GM18507 (cell line): ENCODE results near the gene SNX9.
"Not testable (repeated sequence)": the region's sequence is repeated elsewhere in the genome, so short reads cannot be mapped to it uniquely, and the experiment has no call there.

ENCODE experiments used
- DNase-seq: peaks from one replicate; pipeline ENCODE4 v3.0.0; 2011; ENCODE audit warnings: low read depth; ENCODE audit not compliant: insufficient read length; ENCODE audit errors: extremely low spot score
- FAIRE-seq: peaks from 2 replicates; lab custom pipeline; 2011; peaks lifted over from hg19 to GRCh38; lab: Jason Lieb, UNC

The SNX9 gene

DNA sequence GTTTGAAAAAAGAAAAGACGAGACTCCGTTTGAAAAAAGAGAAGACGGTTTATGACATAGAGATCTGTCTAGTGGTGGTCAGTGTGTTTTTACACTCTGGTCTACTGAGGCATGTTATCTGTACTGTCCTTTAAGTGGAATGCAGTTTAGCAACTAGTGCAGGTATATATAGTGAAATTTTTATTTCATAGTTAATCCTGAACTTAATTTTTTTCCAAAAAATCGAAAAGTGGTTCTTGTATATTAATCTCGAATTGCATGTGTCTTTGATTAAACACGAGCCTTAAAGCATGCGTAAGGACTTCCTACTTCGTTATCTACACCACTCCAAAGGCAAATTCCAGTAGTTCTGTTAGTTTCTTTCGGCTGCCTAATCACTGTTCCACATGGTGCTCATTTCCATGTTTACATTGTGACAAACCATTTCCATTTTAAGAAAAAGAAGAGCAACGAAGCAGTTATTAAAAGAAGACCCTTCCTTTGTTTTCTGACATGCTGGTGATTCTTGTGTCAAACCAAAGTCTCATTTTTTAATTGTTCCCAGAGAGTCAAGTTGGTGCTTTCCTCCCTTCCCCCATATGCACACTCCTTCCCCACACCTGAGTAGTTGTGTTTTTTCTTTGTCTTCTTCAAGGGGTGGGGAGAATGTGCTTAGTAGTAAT lies 2.3 kb downstream of the SNX9 start:
- FAIRE-seq: peak; percentile 21
- DNase-seq: no peak

DNA sequence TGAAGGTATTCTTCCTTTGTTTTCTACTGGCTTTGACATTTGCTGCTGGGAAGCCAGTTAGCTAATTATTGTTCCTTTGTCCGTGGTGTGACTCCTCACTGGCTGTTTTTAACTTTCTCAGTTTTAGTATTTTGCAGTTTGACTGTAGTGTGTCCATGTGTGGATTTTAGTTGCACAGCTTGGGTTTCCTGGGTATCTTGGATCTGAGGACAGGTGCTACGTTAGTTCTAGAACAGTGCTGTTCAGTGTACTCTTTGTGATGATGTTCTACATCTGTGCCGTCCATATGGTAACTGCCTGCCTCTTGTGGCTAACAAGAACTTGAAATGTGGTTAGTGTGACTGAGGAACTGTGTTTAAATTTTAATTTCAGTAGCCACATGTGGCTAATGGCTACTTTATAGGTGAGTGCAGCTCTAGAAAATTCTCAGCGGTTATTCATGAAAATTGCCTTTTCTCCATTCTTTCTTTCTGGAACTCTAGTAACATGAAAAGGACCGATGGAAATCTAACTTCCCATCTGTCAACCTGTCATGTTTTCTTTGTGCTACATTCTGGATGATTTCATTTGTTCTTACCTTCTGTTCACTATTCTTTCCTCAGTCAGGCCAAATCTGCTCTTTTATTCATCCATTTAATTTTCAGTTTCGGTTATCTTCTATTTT lies 7.4 kb downstream of the SNX9 start:
- DNase-seq (no peak), FAIRE-seq (peak; percentile 97)

DNA sequence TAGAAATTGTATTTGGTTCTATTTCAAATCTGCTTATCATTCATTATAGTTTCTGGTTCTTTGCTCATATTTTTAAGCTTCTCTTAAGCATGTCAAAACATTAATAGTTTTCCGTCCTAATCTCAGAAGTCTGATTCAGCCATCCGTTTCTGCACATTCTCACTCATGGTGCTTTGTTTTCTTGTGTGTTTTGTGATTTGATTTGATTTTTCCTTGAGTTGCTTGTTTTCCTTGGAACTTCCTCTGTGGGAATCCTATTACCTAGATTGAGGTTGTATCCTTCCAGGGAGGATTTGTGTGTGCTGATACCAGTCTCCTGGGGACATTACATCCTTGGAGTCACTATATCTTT lies 7.9 kb downstream of the SNX9 start:
- FAIRE-seq (no peak), DNase-seq (no peak)

DNA sequence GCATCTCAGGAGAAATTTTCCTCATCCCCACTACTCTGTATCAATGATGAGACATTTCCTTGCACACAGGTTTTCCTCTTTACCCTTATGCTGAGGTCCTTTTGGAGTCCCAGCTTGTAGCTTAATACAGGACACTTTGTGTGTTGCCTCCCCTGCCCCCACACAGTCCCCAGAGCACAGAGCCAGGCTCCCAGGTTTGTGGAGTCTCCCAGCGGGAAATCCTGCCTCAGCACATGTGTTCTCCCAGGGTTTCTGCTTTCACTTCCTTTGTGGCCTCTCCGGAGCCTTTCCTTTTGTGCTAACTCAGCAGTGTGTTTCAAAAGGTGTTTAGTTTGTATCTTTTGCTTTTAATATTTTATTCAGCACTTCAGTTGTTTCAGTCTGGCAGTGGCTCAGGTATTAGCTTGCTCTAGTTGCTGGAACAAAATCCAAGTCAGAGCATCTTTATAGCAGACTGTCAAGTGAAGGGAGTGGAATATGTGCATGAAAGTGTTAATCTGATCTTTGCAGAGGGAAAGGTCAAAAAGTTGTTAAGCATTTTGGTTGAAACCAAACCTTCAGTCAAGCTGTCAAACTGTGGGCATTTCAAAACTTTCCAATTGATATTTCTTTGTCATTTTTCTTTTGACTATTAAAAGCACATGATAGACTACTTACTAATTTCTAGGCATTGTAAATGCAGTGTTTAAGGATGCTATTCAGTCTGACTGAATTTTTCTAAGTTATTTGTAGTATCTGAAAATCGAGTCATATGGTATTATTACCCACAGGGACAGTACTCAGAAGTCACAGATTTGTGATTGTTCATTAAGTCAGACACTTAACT lies 8.6 kb downstream of the SNX9 start:
- peak; percentile 62 for FAIRE-seq

DNA sequence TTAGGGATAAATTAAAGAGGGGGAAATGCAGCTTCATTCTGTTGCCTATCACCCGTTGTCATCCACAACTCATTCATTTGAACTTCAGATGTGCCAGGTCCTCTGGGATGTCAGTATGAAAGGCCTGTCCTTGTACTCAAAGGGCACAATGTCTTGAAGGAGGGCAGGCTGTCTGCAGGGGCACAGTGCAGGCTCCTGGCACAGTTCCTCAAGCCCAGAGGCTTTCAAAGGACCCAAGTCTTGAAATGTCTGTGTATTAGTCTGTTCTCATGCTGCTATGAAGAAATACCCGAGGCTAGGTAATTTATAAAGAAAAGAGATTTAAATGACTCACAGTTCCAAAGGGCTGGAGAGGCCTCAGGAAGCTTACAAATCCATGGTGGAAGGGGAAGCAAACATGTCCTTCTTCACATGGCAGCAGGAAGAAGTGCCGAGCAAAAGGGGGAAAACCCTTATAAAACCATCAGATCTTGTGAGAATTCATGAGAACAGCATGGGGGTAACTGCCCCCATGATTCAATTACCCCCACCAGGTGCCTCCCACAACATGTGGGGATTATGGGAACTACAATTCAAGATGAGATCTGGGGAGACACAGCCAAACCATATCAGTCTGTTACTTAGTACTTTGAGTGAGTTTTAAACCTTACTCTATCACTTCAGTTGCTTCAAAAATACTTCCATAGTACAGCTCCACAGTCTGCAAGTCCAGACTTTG lies 9.4 kb downstream of the SNX9 start:
- FAIRE-seq (no peak), DNase-seq (no peak)

More for the DNA sequence above, 8.6 kb downstream of the SNX9 start:
- no peak for DNase-seq

DNA sequence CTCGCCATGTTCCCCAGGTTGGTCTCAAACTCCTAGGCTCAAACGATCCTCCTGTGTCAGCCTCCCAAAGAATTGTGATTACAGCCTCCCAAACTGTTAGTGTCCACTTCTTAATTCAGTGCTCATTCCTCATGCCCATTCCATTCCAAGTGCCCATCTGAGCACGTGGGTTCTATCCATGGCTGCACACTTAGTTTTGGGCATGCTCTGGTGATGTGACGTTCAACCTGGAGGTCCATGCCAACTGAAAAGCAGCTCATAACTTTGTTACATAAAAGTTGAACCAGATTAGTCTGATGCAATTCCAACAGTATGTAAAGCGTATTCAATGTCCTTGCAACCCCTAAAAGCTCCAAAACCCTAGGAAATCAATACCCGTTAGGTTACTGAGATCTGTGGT lies 11.5 kb downstream of the SNX9 start:
- no peak for DNase-seq
- FAIRE-seq: no peak

DNA sequence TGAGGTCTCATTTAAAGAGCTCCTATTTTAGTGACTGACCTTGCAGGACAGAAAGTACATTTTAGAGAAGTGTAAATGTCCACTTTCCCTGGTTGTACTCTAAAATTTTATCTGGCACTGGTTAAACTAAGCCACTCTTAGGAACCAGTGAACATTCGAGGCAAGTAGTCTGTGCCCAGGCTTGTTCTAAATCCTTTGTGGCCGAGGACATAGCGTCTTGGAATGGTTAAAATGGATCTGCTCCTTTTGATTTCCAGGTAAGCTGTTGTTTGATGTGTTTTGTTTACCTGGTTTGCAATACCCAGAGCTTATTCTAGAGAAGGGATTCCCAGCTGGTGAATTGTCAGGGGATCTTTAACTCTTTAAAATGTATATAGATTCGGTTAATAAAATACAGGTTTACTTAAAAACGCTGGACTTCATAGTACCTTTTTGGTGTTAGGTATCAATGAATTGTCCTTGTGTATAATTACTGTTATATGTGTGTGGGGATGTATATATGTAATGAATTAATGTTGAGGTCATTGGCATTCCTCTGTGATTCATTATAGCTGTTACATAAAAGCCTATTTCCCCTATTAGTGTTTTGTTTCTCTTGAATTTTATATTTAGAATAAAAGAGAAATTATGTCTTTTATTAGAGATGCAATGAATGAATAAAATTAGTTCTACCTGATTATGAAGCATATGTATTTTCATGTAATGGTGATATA lies 15.8 kb downstream of the SNX9 start:
- DNase-seq: no peak
- FAIRE-seq: no peak

DNA sequence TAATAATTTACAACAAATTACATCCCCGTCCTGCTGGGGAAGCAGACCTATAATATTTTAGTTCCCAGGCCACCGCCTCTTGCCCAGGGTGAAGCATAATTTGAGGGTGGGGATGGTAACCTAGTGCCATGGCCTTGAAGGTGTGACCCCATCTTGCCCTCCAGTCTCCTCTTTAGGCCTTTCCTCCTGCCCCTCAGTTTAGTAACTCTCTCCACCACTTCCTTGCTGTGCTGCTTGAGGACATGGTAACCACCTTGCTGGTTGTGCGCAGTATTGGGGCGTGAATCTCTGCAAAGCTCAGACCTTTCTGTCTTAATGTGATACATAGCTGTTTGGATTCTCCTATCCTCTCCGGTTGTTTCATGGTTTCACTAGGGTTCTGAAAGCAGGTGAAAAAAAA lies 16.6 kb downstream of the SNX9 start:
- DNase-seq (no peak), FAIRE-seq (no peak)

DNA sequence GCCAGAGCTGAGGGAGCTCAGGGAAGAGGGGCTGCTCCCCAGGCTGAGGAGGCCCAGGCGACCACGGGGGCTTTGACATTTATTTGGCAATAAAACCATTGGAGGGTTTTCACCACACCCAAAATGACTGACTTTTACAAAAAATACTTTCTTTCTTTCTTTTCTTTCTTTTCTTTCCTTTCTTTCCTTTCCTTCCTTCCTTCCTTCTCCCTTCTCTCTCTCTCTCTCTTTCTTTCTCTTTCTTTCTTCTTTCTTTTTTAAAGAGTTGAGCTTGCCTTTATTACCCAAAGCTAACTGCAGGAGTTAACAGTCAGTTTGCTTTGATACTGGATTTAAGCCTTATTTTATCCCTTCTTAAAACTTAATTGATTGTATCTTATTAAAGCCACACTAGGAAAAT lies 17.2 kb downstream of the SNX9 start:
- FAIRE-seq: no peak
- DNase-seq: no peak

DNA sequence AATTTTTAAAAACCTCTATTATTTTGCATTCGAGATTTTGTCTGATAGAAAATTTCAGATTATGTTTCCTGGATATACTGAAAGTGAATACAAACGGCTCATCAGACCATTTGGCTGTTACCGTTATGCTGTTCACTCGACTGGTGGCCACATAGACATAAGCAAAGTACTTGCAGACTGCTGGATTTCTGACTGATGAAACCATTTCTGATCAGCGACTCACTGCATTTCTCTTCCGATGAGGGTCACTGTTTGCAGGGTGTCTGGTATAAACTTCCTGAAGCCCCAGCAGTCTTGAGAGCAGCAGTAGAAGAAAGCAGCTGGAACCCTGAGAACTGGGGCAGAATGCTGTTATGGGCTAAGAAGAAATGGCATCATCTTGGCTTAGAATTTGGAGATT lies 17.7 kb downstream of the SNX9 start:
- FAIRE-seq: peak; percentile 53
- DNase-seq: no peak

DNA sequence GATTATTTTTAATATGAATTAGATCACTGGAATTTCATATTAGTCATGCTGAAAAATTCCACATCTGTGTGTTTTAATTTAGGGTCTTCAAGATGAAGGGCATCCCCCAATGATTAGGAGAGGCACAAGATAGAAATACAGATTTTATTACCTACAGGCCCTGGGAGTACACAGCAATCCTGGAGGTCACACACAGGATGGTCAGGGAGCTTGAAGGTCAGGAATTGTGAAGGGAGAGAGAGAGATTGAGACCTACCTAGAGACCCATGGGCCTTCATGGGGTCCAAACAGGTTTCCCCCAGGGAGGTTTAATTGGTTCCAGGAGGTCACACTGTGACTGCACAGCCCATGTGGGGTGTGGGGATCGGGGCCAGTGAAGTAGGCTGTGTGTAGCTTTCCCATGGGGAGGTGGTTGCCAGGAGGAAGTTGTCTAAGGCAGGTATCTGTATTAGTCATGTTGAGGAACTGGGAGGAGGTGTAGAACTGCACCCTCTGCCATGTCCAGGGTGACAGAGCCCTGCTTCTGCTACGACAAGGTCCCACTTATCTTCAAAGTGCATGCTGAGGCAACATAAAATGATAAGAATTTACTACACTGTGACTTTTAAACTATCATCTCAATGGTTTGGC lies 18.3 kb downstream of the SNX9 start:
- FAIRE-seq: peak; percentile 96
- DNase-seq: peak; percentile 33

DNA sequence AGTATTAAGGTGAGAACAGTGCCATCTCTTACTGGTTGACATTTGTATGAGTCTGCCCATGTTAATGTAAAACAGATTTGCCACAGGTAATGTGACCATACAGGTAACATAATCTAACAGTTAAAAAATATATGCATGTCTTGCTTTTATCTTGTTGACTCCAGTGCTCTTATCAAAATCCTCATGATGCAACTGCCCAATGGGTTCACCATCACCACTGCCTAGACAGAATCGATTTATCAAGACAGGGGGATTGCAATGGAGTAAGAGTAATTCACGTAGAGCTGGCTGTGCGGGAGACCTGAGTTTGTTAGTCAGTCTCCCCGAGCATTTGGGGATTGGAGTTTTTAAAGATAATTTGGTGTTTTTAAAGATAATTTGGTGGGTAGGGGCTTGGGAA lies 19.2 kb downstream of the SNX9 start:
- DNase-seq (no peak), FAIRE-seq (no peak)

DNA sequence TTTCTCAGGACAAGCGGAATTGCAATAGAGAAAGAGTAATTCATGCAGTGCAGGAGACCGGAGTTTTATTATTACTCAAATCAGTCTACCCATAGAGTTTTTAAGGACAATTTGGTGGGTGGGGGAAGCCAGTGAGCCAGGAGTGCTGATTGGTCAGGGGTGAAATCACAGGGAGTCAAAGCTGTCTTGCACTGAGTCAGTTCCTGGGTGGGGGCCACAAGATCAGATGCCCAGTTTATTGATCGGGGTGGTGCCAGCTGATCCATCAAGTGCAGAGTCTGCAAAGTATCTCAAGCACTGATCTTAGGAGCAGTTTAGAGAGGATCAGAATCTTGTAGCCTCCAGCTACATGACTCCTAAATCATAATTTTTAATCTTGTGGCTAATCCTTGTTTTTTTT lies 21.1 kb downstream of the SNX9 start:
- DNase-seq, FAIRE-seq: not testable (repeated sequence)

DNA sequence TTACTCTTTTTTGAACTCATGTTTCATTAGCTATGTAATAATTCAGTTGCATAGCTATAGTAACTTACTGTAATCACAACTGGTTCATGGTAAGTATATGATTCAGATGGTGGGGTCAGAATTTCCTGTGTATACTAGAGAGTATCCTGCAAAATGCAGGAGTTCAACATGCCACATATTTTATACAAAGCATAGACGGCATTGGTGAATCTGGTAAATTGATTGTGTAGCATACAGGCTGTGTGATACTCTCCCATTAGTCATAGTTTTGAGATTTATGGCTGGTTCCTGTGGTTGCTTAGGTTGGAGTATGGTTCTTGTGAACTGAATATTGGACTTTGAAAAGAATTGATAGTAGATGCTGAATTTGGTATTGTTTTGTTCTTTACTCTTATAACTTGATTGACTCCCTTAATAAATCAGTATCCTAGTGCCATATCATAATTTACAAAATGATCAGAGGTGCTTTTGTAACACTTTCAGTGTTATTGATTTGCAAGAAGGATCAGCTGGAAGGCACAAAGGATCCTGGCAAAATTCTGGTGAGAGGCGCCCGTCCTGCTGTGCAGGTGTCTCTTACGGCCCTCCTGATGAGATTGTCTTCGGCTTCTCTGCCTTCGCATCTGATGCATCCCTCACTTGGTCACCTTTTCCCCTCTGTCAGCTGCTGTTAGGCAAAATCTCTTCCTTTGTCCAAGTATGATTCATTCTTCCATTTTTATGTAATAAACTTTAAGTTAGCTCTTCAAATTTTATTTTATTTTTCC lies 22.6 kb downstream of the SNX9 start:
- FAIRE-seq (no peak), DNase-seq (no peak)

DNA sequence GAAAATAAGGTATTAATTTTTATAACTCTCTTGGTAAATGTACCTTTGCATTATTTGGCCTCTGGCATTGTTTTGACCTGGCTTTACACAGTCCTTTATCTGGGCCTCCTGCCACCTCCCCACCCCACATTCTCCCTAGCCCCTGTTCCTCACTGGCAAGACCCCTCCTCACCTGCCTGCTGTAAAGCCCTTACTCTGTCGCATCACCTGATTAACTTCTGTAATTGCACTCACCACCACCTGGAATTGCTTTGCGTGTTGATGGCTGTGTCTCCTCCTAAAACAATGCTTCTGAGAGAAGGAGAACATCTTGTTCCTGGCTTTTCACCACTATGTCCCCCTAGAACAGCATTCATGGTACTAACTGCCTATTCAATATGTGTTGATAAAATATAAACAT lies 24.8 kb downstream of the SNX9 start:
- FAIRE-seq: no peak
- no peak for DNase-seq

DNA sequence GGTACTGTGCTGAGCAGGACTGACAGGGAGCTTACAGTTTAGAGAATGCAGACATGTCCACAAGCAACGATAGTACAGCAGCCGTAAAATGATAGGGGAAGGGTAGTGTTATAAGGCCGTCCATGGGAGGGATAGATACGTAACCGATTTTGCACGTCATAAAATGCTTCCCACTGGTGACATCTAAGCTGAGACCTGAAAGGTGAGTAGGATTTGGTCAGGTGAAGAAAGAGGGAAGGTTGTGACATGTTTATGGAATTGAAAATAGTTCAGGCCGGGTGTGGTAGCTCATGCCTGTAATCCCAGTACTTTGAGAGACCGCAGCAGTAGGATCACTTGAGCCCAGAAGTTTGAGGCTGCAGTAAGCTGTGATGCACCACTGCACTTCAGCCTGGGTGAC lies 25.6 kb downstream of the SNX9 start:
- no peak for DNase-seq
- FAIRE-seq: no peak

DNA sequence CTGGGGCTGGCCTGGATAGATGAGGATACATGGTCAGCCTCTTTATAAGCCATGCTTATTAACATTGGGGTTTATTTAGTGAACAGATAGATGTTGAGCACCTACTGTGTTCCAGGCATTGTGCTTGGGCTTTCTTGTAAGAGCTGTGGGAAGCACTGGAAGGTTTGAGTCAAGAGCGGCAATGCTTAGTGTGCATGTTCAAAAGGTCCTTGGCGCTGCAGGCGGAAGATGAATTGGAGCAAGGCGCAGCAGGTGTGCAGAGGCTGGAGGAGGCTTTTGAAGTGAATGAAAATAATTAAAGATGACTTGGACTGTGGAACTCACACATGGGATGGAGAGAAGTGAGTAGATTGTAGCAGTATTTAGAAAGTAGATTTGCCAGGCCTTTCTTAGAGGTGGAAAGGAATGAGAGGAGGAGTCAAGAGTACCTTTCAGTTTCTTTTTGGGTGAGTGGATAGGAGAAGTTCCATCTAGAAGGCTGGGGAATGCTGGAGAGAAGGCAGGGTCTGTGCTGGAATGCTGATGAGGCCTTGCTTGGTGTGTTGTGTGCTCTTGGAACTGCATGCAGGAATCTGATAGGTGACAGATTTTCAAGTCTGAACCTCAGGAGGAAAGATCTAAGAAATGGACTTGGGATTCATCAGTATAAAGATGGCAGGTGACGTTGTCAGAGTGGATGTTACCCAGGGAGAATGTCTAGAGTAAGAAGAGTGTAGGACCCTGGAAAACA lies 26.4 kb downstream of the SNX9 start:
- no peak for DNase-seq
- FAIRE-seq: no peak

DNA sequence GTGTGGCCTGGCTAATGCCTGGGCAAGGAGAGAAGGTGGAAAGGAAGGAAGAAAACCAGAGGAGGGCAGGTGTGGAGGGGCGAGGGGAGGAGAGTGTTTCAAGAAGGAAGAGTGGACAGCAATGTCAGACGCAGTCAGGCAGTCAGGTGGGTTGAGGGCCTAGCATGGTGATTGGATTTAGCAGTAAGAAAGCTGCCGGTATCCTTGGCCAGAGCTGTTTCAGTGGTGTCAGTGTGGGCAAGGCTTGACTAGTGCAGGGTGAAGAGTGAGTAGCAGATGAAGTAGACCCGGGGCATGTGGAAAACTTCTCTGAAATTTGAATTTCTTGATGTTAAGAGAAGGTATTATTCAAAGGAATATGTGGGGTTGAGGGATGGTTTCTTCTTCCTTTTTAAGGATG lies 27.0 kb downstream of the SNX9 start:
- FAIRE-seq (no peak), DNase-seq (no peak)
